Measurements from ENCODE around the gene GABRE. TPM values are rescaled to one million over a fixed set of nuclear protein-coding genes. Genes with fewer than 3 reads are reported as not detected.

The GABRE gene
- total RNA-seq, 2 donors from 2014 or later: 46.2 to 64.9 TPM

DNA sequence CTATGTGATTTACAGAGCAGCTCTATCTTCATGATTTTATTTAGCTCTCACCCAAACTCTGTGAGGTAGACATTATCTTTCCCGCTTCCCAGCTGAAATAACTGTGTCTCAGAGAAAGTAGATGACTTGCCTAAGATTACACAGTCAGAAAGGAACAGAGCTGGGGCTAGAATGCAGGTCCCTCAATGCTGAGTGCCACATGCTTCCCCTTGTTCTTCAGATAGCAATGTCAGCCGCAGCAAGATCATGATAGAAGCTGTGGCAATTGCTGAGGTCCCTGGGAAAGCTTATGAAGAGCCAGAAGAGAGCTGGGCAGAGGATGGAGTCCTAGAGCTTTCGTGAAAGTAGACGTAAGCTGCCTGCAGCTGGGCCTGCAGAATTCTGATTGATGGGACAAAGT lies 11.1 kb upstream of the GABRE start:
- Histone ChIP-seq H3K36me3 (replicated peaks in 1 of 2; ENCODE audit: insufficient read depth in 1 of 2, low read depth in 2 of 2) (no peaks in the 10 kb centered on the region), H3K4me1 (no peaks in the 10 kb centered on the region), H3K9me3 (no peaks in the 10 kb centered on the region), H3K4me3 (no peak overlapping the region), H3K27ac (no peak overlapping the region), H3K27me3 (no peaks in the 10 kb centered on the region)
- intact Hi-C loops (cut with DNase I): no loop called here
- WGBS, 2 donors: 90 to 93% methylated on average over 4 of the region's 4 CpGs
- DNase-seq: no peak
- TF ChIP-seq, protein P1, sequence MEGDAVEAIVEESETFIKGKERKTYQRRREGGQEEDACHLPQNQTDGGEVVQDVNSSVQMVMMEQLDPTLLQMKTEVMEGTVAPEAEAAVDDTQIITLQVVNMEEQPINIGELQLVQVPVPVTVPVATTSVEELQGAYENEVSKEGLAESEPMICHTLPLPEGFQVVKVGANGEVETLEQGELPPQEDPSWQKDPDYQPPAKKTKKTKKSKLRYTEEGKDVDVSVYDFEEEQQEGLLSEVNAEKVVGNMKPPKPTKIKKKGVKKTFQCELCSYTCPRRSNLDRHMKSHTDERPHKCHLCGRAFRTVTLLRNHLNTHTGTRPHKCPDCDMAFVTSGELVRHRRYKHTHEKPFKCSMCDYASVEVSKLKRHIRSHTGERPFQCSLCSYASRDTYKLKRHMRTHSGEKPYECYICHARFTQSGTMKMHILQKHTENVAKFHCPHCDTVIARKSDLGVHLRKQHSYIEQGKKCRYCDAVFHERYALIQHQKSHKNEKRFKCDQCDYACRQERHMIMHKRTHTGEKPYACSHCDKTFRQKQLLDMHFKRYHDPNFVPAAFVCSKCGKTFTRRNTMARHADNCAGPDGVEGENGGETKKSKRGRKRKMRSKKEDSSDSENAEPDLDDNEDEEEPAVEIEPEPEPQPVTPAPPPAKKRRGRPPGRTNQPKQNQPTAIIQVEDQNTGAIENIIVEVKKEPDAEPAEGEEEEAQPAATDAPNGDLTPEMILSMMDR (IDR thresholded peaks at IDR 0.05): no peak
- no peak for TF ChIP-seq POLR2A (IDR thresholded peaks at IDR 0.05)
- no peak for ATAC-seq

DNA sequence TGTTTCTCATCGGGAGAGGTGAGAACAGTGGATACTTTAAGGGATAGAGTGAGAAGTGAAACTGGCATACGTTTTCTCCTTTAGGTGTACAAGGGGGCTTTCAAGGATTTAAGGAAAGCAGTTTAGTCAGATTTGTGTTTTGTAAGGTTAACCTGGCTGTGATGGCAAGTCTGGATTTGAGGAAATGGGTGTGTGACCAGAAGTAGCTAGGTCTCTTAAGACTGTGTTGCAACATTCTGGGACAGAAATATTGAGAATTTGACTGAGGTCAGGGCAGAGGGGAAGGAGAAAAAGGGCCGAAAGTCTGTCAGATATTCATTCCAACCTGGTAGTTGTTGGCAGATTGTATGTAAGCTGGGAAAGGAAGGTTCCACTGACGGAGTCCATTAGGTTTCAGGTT lies 10.4 kb upstream of the GABRE start:
- no peak for DNase-seq
- no peak overlapping the region for H3K27ac ChIP-seq
- intact Hi-C loops (cut with DNase I): no loop called here
- no peak for ATAC-seq
- WGBS, 2 donors: 67 to 71% methylated on average over 4 of the region's 4 CpGs
- H3K4me1 ChIP-seq: no peaks in the 10 kb centered on the region
- TF ChIP-seq POLR2A (IDR thresholded peaks at IDR 0.05): no peak
- TF ChIP-seq, protein P1 (IDR thresholded peaks at IDR 0.05): no peak
- H3K4me3 ChIP-seq: no peak overlapping the region
- H3K36me3 ChIP-seq (replicated peaks in 1 of 2; ENCODE audit: insufficient read depth in 1 of 2, low read depth in 2 of 2): no peaks in the 10 kb centered on the region
- H3K27me3 ChIP-seq: no peaks in the 10 kb centered on the region
- no peaks in the 10 kb centered on the region for H3K9me3 ChIP-seq

DNA sequence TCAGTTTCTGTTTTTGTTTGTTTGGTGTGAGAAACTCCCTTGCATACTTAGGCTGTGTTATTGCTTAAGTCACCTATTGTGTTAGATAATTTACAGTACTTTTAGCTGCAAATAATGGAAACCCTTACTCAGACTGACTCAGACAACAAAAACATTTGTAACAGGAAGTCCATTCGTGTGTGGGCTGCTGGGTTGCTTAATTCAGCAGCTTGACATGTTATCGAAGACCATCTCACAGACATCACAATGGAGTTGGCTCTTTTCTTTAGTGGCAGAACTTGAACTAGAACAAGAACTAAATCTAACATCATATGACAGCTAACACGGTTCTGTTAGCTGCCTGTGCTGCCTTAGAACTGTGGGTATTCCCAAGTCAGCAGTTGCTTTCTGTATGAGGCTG lies 9.9 kb upstream of the GABRE start:
- Histone ChIP-seq H3K9me3 (no peaks in the 10 kb centered on the region), H3K4me3 (no peak overlapping the region), H3K27ac (no peak overlapping the region), H3K27me3 (no peaks in the 10 kb centered on the region), H3K36me3 (replicated peaks in 1 of 2; ENCODE audit: insufficient read depth in 1 of 2, low read depth in 2 of 2) (no peaks in the 10 kb centered on the region), H3K4me1 (no peaks in the 10 kb centered on the region)
- TF ChIP-seq, protein P1 (IDR thresholded peaks at IDR 0.05): no peak
- no peak for TF ChIP-seq POLR2A (IDR thresholded peaks at IDR 0.05)
- DNase-seq (no peak), ATAC-seq (no peak)
- 37 to 56% methylated on average over 3 of the region's 3 CpGs for WGBS, 2 donors
- intact Hi-C loops (cut with DNase I): no loop called here

DNA sequence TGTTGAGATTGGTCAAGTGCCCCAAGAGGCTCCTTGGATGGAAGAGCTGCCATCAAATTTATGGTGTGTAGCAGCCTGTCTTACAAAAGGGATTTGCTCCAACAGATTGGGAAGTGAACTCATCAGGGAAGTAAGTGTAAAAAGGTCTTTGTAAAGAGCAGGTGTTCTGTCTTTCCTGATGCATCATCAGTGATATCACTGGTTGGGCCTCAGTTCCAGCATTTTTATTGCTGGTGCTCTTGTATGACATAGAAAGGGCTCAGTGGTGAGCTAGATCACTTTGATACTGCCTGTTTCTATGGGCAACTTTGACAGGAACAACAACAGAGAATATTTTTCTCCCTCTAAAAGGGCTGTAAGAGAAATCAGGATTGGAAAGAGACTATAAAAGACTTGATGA lies 8.7 kb upstream of the GABRE start:
- no peak overlapping the region for H3K4me3 ChIP-seq
- ATAC-seq (no peak), DNase-seq (no peak)
- H3K4me1 ChIP-seq: no peaks in the 10 kb centered on the region
- no peaks in the 10 kb centered on the region for H3K36me3 ChIP-seq (replicated peaks in 1 of 2; ENCODE audit: insufficient read depth in 1 of 2, low read depth in 2 of 2)
- no peaks in the 10 kb centered on the region for H3K9me3 ChIP-seq
- intact Hi-C loops (cut with DNase I): no loop called here
- TF ChIP-seq POLR2A (IDR thresholded peaks at IDR 0.05): no peak
- TF ChIP-seq, protein P1 (IDR thresholded peaks at IDR 0.05): no peak
- no peaks in the 10 kb centered on the region for H3K27me3 ChIP-seq
- H3K27ac ChIP-seq: no peak overlapping the region

DNA sequence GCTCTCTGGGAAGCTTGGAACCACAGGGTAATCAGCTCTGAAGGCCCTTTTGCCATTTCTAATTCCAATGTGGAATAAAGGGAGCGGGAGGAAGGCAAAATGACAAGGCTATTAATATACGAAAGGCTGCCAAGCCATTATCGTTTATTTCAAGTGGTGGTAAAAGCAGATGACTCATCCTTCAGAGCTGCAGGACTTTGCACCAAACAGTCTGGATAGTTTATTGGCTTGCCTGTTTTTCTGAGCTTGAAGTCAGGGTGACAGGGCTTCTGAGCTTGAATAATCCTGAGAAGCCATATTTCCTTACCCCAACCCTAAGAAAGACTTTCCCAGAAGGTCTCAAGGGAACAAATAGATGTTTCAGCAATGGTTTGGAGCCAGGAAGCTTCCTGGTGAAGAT lies 7.7 kb upstream of the GABRE start:
- DNase-seq: peak in 2 of 4 donors; percentile 8 to 32
- no peak overlapping the region for H3K4me3 ChIP-seq
- intact Hi-C loops (cut with DNase I): no loop called here
- no peaks in the 10 kb centered on the region for H3K36me3 ChIP-seq (replicated peaks in 1 of 2; ENCODE audit: insufficient read depth in 1 of 2, low read depth in 2 of 2)
- no peak for TF ChIP-seq POLR2A (IDR thresholded peaks at IDR 0.05)
- TF ChIP-seq, protein P1 (IDR thresholded peaks at IDR 0.05): no peak
- WGBS, 2 donors: 5 to 25% methylated on average over 3 of the region's 3 CpGs
- no peaks in the 10 kb centered on the region for H3K4me1 ChIP-seq
- peak; percentile 76 for ATAC-seq
- no peaks in the 10 kb centered on the region for H3K27me3 ChIP-seq
- no peaks in the 10 kb centered on the region for H3K9me3 ChIP-seq
- peak overlapping the region in 3 of 4 donors; percentile 21 to 44 (median 41) for H3K27ac ChIP-seq

Data from body of pancreas (tissue), 4 donors.